IMR-90 (cell line): ENCODE measurements around the gene ELMO1. TPM values are rescaled to one million over a fixed set of nuclear protein-coding genes. Genes with fewer than 3 reads are reported as not detected.

ENCODE experiments used
- ATAC-seq: fragments of 200-7000 bp; cut with Tn5 transposase; 2 replicates; pipeline ENCODE4 v1.9.1; 2020; ENCODE audit warnings: low read depth, mild to moderate bottlenecking, moderate library complexity
- BruUV-seq: library from RNA; stranded (reverse); fragments of 400-500 nt; replicated peaks from 2 replicates; lab custom pipeline; 2021; lab: Mats Ljungman, UMichigan
- CTCF ChIA-PET: fragments of 300-600 bp; formaldehyde crosslinking; extraction: SDS; loops from one replicate; lab custom pipeline; 2021; ENCODE audit warnings: antibody characterized with exemption; lab: Yijun Ruan, JAX
- POLR2A ChIA-PET: fragments of 300-600 bp; sonication (Branson Sonifier 250); formaldehyde crosslinking; loops from one replicate; lab custom pipeline; 2022; ENCODE audit warnings: antibody characterized with exemption; ENCODE audit not compliant: unreplicated experiment; lab: Charles Lee
- DNase-seq: peaks from one replicate; pipeline ENCODE4 v3.0.0; 2013
- H2AFZ ChIP-seq: replicated peaks from 2 replicates; pipeline ENCODE3; 2013; ENCODE audit warnings: low read length, mild to moderate bottlenecking; ENCODE audit not compliant: poor library complexity
- H2AK5ac ChIP-seq: 2 replicates; pipeline ENCODE4 v1.6.1; 2013; ENCODE audit warnings: low read depth, low read length, inconsistent platforms
- H2AK9ac ChIP-seq: replicated peaks from 2 replicates; pipeline ENCODE3; 2013; ENCODE audit warnings: mild to moderate bottlenecking, low read depth, low read length, moderate library complexity; ENCODE audit not compliant: poor library complexity
- H2BK120ac ChIP-seq: 2 replicates; pipeline ENCODE4 v1.6.1; 2013; ENCODE audit warnings: low read depth, low read length, inconsistent platforms
- H2BK15ac ChIP-seq: 3 replicates; pipeline ENCODE4 v1.6.1; 2013; ENCODE audit warnings: low read depth, low read length, inconsistent platforms
- H2BK20ac ChIP-seq: 2 replicates; pipeline ENCODE4 v1.6.1; 2013; ENCODE audit warnings: low read depth, mild to moderate bottlenecking, inconsistent platforms, low read length, moderate library complexity
- H2BK5ac ChIP-seq: 2 replicates; pipeline ENCODE4 v1.6.1; 2013; ENCODE audit warnings: mild to moderate bottlenecking, low read depth, low read length, inconsistent platforms; ENCODE audit not compliant: poor library complexity, severe bottlenecking
- H3K14ac ChIP-seq: replicated peaks from 2 replicates; pipeline ENCODE4 v1.6.1; 2013; ENCODE audit warnings: low read depth, low read length, inconsistent platforms
- H3K18ac ChIP-seq: 2 replicates; pipeline ENCODE4 v1.6.1; 2013; ENCODE audit warnings: low read depth, low read length, control low read depth
- H3K23ac ChIP-seq: 2 replicates; pipeline ENCODE4 v1.6.1; 2013; ENCODE audit warnings: low read depth, low read length, inconsistent platforms
- H3K27ac ChIP-seq: 2 replicates; pipeline ENCODE4 v1.5.1; 2013; ENCODE audit warnings: mild to moderate bottlenecking, control low read depth, low read length; ENCODE audit not compliant: insufficient read depth
- H3K27me3 ChIP-seq: 2 replicates; pipeline ENCODE4 v1.6.1; 2013; ENCODE audit warnings: low read length; ENCODE audit not compliant: control insufficient read depth, insufficient read depth
- H3K36me3 ChIP-seq: 2 replicates; pipeline ENCODE4 v1.6.1; 2013; ENCODE audit warnings: low read length, mixed read lengths; ENCODE audit not compliant: control insufficient read depth, insufficient read depth
- H3K4ac ChIP-seq: 2 replicates; pipeline ENCODE4 v1.6.1; 2013; ENCODE audit warnings: low read depth, low read length, inconsistent platforms
- H3K4me1 ChIP-seq: 2 replicates; pipeline ENCODE4 v1.6.1; 2013; ENCODE audit warnings: low read length, mixed read lengths; ENCODE audit not compliant: control insufficient read depth, insufficient read depth
- H3K4me2 ChIP-seq: 2 replicates; pipeline ENCODE4 v1.6.1; 2013; ENCODE audit warnings: low read depth, mild to moderate bottlenecking, control low read depth, low read length, moderate library complexity
- H3K4me3 ChIP-seq: 2 replicates; pipeline ENCODE4 v1.5.1; 2013; ENCODE audit warnings: low read depth, mild to moderate bottlenecking, control low read depth, low read length, moderate library complexity; ENCODE audit not compliant: insufficient read depth
- H3K56ac ChIP-seq: 2 replicates; pipeline ENCODE4 v1.6.1; 2013; ENCODE audit warnings: low read length, inconsistent platforms; ENCODE audit not compliant: insufficient read depth; ENCODE audit errors: extremely low read depth
- H3K79me1 ChIP-seq, 2 experiments: 2 replicates each; pipeline ENCODE4 v1.6.1; 2013; ENCODE audit warnings: low read length in 2 of 2, inconsistent platforms in 1 of 2, low read depth in 1 of 2
- H3K9ac ChIP-seq: 2 replicates; pipeline ENCODE4 v1.6.1; 2013; ENCODE audit warnings: low read depth, low read length, control low read depth
- H3K9me1 ChIP-seq: 2 replicates; pipeline ENCODE4 v1.6.1; 2013; ENCODE audit warnings: low read length, inconsistent platforms; ENCODE audit not compliant: insufficient read depth
- H3K9me3 ChIP-seq: 2 replicates; pipeline ENCODE4 v1.6.1; 2013; ENCODE audit warnings: low read length; ENCODE audit not compliant: control insufficient read depth, insufficient read depth
- H4K20me1 ChIP-seq: 2 replicates; pipeline ENCODE4 v1.6.1; 2013; ENCODE audit warnings: low read length, inconsistent platforms; ENCODE audit not compliant: insufficient read depth
- H4K5ac ChIP-seq: 2 replicates; pipeline ENCODE4 v1.6.1; 2013; ENCODE audit warnings: mild to moderate bottlenecking, low read depth, low read length, control low read depth
- H4K8ac ChIP-seq, 2 experiments: 2 replicates each; pipeline ENCODE4 v1.6.1; 2013; ENCODE audit warnings: low read depth in 2 of 2, low read length in 2 of 2, control low read depth in 1 of 2, inconsistent platforms in 1 of 2
- H4K91ac ChIP-seq: 2 replicates; pipeline ENCODE4 v1.6.1; 2013; ENCODE audit warnings: low read depth, low read length, inconsistent platforms; ENCODE audit not compliant: insufficient read depth
- MXI1 ChIP-seq: IDR thresholded peaks from 2 replicates; pipeline ENCODE4 v1.6.1; 2012; ENCODE audit warnings: low read depth, mild to moderate bottlenecking, low read length, moderate library complexity, borderline replicate concordance
- SMC3 ChIP-seq: fragments of 150-350 bp; IDR thresholded peaks from 2 replicates; pipeline ENCODE4 v1.6.1; 2016; ENCODE audit warnings: low read depth, mild to moderate bottlenecking, antibody characterized with exemption, low read length, moderate library complexity
- WGBS, 2 experiments: methylation state at CpG; one replicate each; pipeline versions ENCODE4 v1.1.5 to v1.1.7; 2013; ENCODE audit warnings: missing lambda C conversion rate in 2 of 2; ENCODE audit not compliant: insufficient read length in 1 of 2; ENCODE audit errors: extremely low coverage in 2 of 2; 5-methylcytosine and 5-hydroxymethylcytosine counted together
- dilution Hi-C: fragments of 300-500 bp; cut with HindIII; formaldehyde crosslinking; loops from one replicate; pipeline ENCODE4 v1.14.3; 2018; ENCODE audit warnings: low sequenced_read_pairs; ENCODE audit not compliant: unreplicated experiment
- in situ Hi-C: fragments of 300-500 bp; cut with MboI; formaldehyde crosslinking; loops from 3 replicates; pipeline ENCODE4 v1.14.3; 2019; ENCODE audit warnings: low sequenced_read_pairs, inconsistent platforms, mixed read lengths
- intact Hi-C: fragments of 100-400 bp; cut with micrococcal nuclease; formaldehyde crosslinking; loops from 2 replicates; pipeline ENCODE4 v1.10.0; 2022
- polyA plus RNA-seq, 3 experiments: library from polyadenylated mRNA; depleted of rRNA; stranded (reverse); fragments of >200 nt; gene quantifications; 2 replicates each; pipeline ENCODE4 v1.2.3, GENCODE V29; 2012; ENCODE audit warnings: low replicate concordance in 1 of 3
- total RNA-seq: library from RNA; depleted of rRNA; stranded (reverse); fragments of >200 nt; gene quantifications from 2 replicates; pipeline ENCODE4 v1.2.3, GENCODE V29; 2012

ELMO1 gene
- total and polyA plus RNA-seq, 2 of the 4 experiments (the other 2 are of a cell fraction) = 0.03 TPM; not detected in 1

DNA sequence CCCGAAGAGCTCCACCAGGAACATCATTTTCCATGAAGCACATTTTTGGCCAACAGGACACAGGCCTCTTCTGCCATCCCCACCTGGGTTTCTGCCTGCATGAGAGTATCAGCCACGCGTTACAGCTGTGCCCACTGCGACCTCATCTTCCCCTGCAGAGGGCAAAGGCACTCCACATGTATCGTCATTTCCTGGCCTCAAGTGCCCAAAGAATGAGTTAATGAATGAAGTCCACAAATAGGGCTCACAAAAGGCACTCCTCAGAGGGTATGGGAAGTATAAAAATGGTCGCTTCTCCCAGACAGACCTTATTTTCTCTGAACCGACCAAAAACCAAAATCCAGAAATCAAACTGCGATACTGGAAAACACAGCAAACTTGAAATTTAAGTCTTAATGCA is 18.5 kb downstream of the ELMO1 start:
- Histone ChIP-seq H3K56ac (no peak overlapping the region), H2BK5ac (no peak overlapping the region), H3K4me1 (no peaks in the 10 kb centered on the region), H3K27ac (no peak overlapping the region), H3K9ac (no peak overlapping the region), H2AK9ac (no peak overlapping the region), H4K91ac (no peak overlapping the region), H2BK120ac (no peak overlapping the region), H3K27me3 (no peaks in the 10 kb centered on the region), H3K4me2 (no peak overlapping the region), H3K4ac (no peak overlapping the region), H3K9me1 (no peaks in the 10 kb centered on the region), H2BK20ac (no peak overlapping the region), H3K23ac (no peak overlapping the region), H3K14ac (no peak overlapping the region), H3K79me1 (no peaks in the 10 kb centered on the region), H2BK15ac (no peak overlapping the region), H3K18ac (no peak overlapping the region), H3K9me3 (peaks cover 11% of the 10 kb centered on the region), H2AFZ (no peak overlapping the region), H4K20me1 (no peaks in the 10 kb centered on the region), H3K36me3 (no peaks in the 10 kb centered on the region), H4K8ac (no peak overlapping the region), H4K5ac (no peak overlapping the region), H2AK5ac (no peak overlapping the region), H3K4me3 (no peak overlapping the region)
- no CpG with 5 or more reads among the region's 8 CpGs for WGBS, 2 experiments
- CTCF ChIA-PET = no interaction called here
- dilution Hi-C loops = no loop called here
- in situ Hi-C loops = no loop called here
- DNase-seq (no peak), ATAC-seq (no peak)
- no TSS peak for BruUV-seq
- intact Hi-C loops = no loop called here
- TF ChIP-seq MXI1 (no peak), SMC3 (no peak)
- POLR2A ChIA-PET = no interaction called here
